ENCODE data around the gene AFF2. TPM values are rescaled to one million over a fixed set of nuclear protein-coding genes. Genes with fewer than 3 reads are reported as not detected.

Gene AFF2
- polyA plus RNA-seq, 1 of the 3 experiments (the other 2 are of a cell fraction), result not detected

- TF ChIP-seq TAF1 (IDR thresholded peaks at IDR 0.05; ENCODE audit: borderline replicate concordance, low read depth, low read length), result no peak
- no peak for TF ChIP-seq PBX3 (IDR thresholded peaks at IDR 0.05)
- TF ChIP-seq TCF12 (IDR thresholded peaks at IDR 0.05), result no peak
These were observed 148.9 kb downstream of the AFF2 start (continued) for GRCh38 chrX:148649145-148649795.

- Histone ChIP-seq H3K9me2 (no peaks in the 10 kb centered on the region), H3K27ac (ENCODE audit: low read depth in 2 of 2, low read length in 1 of 2) (no peak overlapping the region), H2AFZ (ENCODE audit: low read depth) (no peak overlapping the region), H3F3A (replicated peaks; ENCODE audit: insufficient read depth) (no peaks in the 10 kb centered on the region), H3K4me3 (ENCODE audit: low read depth in 2 of 2, low read length in 1 of 2) (no peak overlapping the region), H3K9ac (no peak overlapping the region), H3K27me3 (ENCODE audit: insufficient read depth) (no peaks in the 10 kb centered on the region), H3K79me2 (ENCODE audit: insufficient read depth) (no peaks in the 10 kb centered on the region), H3K4me1 (ENCODE audit: control insufficient read depth in 1 of 2, insufficient read depth in 2 of 2, low read depth in 1 of 2, low read length in 1 of 2) (no peaks in the 10 kb centered on the region), H3K36me3 (replicated peaks in 1 of 2; ENCODE audit: control insufficient read depth in 1 of 2, insufficient read depth in 2 of 2, low read length in 1 of 2) (no peaks in the 10 kb centered on the region), H3K9me3 (no peaks in the 10 kb centered on the region), H4K20me1 (ENCODE audit: insufficient read depth) (no peaks in the 10 kb centered on the region), H3K4me2 (no peak overlapping the region)
- ChIA-PET CTCF (no interaction called here), POLR2A (no interaction called here)
- WGBS (ENCODE audit: low lambda C conversion rate), result 6% methylated on average over 4 of the region's 4 CpGs
- TF ChIP-seq REST (IDR thresholded peaks at IDR 0.05; ENCODE audit: low read depth, low read length), result no peak
- no peak for TF ChIP-seq SIN3A (IDR thresholded peaks at IDR 0.05; ENCODE audit: borderline replicate concordance, low read depth, low read length)
- TF ChIP-seq TCF12 (IDR thresholded peaks at IDR 0.05), result no peak
- TF ChIP-seq POLR2AphosphoS5 (IDR thresholded peaks at IDR 0.05; ENCODE audit: low read depth, low read length), result no peak
- TF ChIP-seq FOSL2 (IDR thresholded peaks at IDR 0.05; ENCODE audit: borderline replicate concordance, low read depth), result no peak
- TF ChIP-seq USF1 (IDR thresholded peaks at IDR 0.05; ENCODE audit: borderline replicate concordance, low read depth), result no peak
- no peak for TF ChIP-seq MAX (IDR thresholded peaks at IDR 0.05; ENCODE audit: low read depth)
- TF ChIP-seq PBX3 (IDR thresholded peaks at IDR 0.05), result no peak
- TF ChIP-seq TAF1 (IDR thresholded peaks at IDR 0.05; ENCODE audit: borderline replicate concordance, low read depth, low read length), result no peak
- no peak for TF ChIP-seq NFIC (IDR thresholded peaks at IDR 0.05; ENCODE audit: borderline replicate concordance)
- TF ChIP-seq IRF3 (IDR thresholded peaks at IDR 0.05; ENCODE audit: low read depth, low read length), result no peak
- no peak for TF ChIP-seq ZBTB33 (IDR thresholded peaks at IDR 0.05; ENCODE audit: borderline replicate concordance, low read depth)
- TF ChIP-seq JUND (IDR thresholded peaks at IDR 0.05), result no peak
- no peak for TF ChIP-seq RXRA (IDR thresholded peaks at IDR 0.05; ENCODE audit: borderline replicate concordance, low read depth)
- TF ChIP-seq MXI1 (IDR thresholded peaks at IDR 0.05; ENCODE audit: low read depth, low read length), result no peak
- TF ChIP-seq MEF2A (IDR thresholded peaks at IDR 0.05; ENCODE audit: borderline replicate concordance, low read depth), result no peak
- TF ChIP-seq EP300 (IDR thresholded peaks at IDR 0.05; ENCODE audit: borderline replicate concordance in 1 of 2, low read depth in 1 of 2, low read length in 1 of 2), result no peak
- no peak for TF ChIP-seq RAD21 (IDR thresholded peaks at IDR 0.05; ENCODE audit: low read length)
- no peak for TF ChIP-seq FOXM1 (IDR thresholded peaks at IDR 0.05; ENCODE audit: low read depth)
- DNase-seq, result no peak
These were observed 157.8 kb downstream of the AFF2 start for GRCh38 chrX:148658115-148658730.

Measured in SK-N-SH (cell line).